Measurements from ENCODE around the gene SLC25A24. TPM values are rescaled to one million over a fixed set of nuclear protein-coding genes. Genes with fewer than 3 reads are reported as not detected.
A peak's percentile ranks its signal among the peaks of the same experiment; 100 is the strongest.

SLC25A24 gene
- total and polyA plus RNA-seq, 9 of the 15 experiments (the other 6 are each of a cell fraction or from before 2014, with no cell fraction given) = 6.9 to 34.9 (median 25.4) TPM

DNA sequence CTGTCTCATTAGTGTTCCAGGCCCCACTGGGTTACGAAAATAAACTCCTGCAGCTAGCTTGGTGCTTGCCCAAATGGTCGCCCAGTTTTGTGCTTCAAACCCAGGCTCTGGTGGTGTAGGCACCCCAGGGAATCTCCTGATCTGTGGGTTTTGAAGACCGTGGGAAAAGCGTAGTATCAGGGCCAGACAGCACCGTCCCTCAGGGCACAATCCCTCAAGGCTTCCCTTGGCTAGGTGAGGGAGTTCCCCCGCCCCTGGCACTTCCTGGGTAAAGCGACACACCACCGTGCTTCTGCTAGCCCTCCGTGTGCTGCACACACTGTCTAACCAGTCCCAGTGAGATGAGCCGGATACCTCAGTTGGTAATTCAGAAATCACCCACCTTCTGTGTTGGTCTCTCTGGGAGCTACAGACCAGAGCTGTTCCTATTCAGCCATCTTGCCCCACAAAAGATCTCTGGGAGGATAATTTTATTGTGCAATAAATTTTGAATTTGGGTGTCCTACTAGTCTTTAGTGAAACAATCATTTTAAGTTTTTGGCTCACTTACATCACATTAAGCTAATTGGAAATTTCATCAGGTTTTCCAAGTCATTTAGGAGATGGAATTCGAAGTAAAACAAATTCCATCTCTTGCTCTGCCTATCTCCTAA is 9.4 kb upstream of the SLC25A24 start:
- no peaks in the 10 kb centered on the region for H3K79me2 ChIP-seq (ENCODE audit: control insufficient read depth, insufficient read depth, low read length)
- H4K20me1 ChIP-seq (replicated peaks; ENCODE audit: control insufficient read depth, insufficient read depth, low read length) = no peaks in the 10 kb centered on the region
- peak overlapping the region; percentile 49 for H3K4me2 ChIP-seq (ENCODE audit: insufficient read depth, low read length)
- WGBS (ENCODE audit: insufficient coverage, low coverage, missing lambda C conversion rate) = 29% methylated on average over 11 of the region's 11 CpGs
- no peak overlapping the region for H3K4me3 ChIP-seq
- peaks cover 4 to 6% of the 10 kb centered on the region in 2 experiments; a peak in 3 of 5 replicates for H3K4me1 ChIP-seq (replicated peaks in 1 of 2; ENCODE audit: control insufficient read depth in 2 of 2, insufficient read depth in 2 of 2, low read length in 2 of 2)
- FAIRE-seq (no peak), DNase-seq (ENCODE audit: extremely low read depth in 1 of 4, low spot score in 3 of 4) (no peak), ATAC-seq (peak; percentile 72)
- CTCF ChIA-PET (ENCODE audit: low intra/inter-chr PET ratio) = no interaction called here
- intact Hi-C loops (cut with micrococcal nuclease) (no loop called here), in situ Hi-C loops (cut with MboI) (loop anchor here (10.0 to 25.0 kb wide), 2 partner anchors 115 to 253 kb away; partner anchors contain the start of gene NBPF6)
- no peaks in the 10 kb centered on the region; a peak in 1 of 5 replicates for H3K27me3 ChIP-seq (ENCODE audit: control insufficient read depth in 2 of 2, insufficient read depth in 2 of 2, low read length in 2 of 2)
- peak overlapping the region; percentile 15 to 21; a peak in 2 of 4 replicates for H3K9ac ChIP-seq (ENCODE audit: insufficient read depth in 1 of 2, low read depth in 2 of 2, low read length in 2 of 2)
- no peaks in the 10 kb centered on the region for H3K36me3 ChIP-seq (ENCODE audit: control insufficient read depth, insufficient read depth, low read length)
- H2AFZ ChIP-seq (ENCODE audit: low read depth, low read length) = peak overlapping the region; percentile 78
- no peak overlapping the region for H3K27ac ChIP-seq (ENCODE audit: extremely low read depth, low read depth, low read length)
- POLR2A ChIA-PET = interaction anchor here (0.6 to 2.7 kb wide), 2 partner anchors 9 to 525 kb away, joined by 3 to 18 read pairs; partner anchors contain the start of gene SLC25A24
- no TSS peak for BruUV-seq (replicated peaks)
- TF ChIP-seq CEBPB (tag; IDR thresholded peaks at IDR 0.05) (peak; percentile 83), CEBPG (CRISPR knock-in tag; IDR thresholded peaks at IDR 0.05) (no peak), CEBPG (tag; conservative IDR thresholded peaks at IDR 0.05 in 1 of 2, IDR thresholded peaks at IDR 0.05 in 1 of 2) (peak; percentile 30 to 77; a peak in 3 of 4 replicates), ZNF217 (CRISPR knock-in tag; IDR thresholded peaks at IDR 0.05) (no peak)
- H3K9me1 ChIP-seq (ENCODE audit: control insufficient read depth, insufficient read depth, low read length) = no peaks in the 10 kb centered on the region
- no peaks in the 10 kb centered on the region for H3K9me3 ChIP-seq (replicated peaks; ENCODE audit: control insufficient read depth, insufficient read depth, low read depth, low read length)

Measured in K562 (cell line).